Stimulated activated CD8-positive, alpha-beta memory T cell treated with anti-CD3 and anti-CD28 coated beads, Interleukin-12 subunit alpha, Interleukin-12 subunit beta, amount 100 ng/mL, for 1 hour (primary cell): ENCODE measurements around the gene MRGPRD.

Experiments
- DNase-seq: peaks from one replicate; pipeline ENCODE4 v3.0.0-alpha.2; 2020; ENCODE audit warnings: low read depth

Gene MRGPRD

GRCh38 chr11:68946416-68947090, 34.2 kb downstream of the MRGPRD start:
- DNase-seq, result no peak

DNA sequence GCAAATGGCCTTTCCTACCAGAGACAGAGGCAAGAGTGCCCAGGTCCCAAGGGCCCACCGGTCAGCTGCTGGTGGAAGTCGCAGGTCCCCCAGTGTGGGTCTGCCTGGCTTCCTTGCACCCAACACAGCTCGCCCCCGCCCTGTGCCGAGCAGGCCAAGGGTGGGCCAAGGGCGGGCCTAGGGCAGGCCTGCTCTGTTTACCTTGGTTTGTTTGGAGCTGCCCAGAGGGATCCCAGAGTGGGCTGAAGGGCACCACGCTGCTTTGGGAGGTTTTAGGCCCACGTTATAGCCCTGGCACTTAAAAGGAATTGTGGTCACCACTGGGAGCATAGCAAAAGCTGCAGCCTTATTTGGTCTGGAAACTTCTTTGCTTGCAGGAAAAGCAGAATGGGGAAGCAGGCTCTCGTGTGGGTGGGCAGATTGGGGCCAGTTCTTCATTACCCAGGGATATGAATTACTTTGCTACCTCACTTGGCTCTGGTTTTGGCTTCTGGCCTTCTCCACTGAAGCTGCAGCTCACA, 38.0 kb downstream of the MRGPRD start:
- DNase-seq, result no peak

DNA sequence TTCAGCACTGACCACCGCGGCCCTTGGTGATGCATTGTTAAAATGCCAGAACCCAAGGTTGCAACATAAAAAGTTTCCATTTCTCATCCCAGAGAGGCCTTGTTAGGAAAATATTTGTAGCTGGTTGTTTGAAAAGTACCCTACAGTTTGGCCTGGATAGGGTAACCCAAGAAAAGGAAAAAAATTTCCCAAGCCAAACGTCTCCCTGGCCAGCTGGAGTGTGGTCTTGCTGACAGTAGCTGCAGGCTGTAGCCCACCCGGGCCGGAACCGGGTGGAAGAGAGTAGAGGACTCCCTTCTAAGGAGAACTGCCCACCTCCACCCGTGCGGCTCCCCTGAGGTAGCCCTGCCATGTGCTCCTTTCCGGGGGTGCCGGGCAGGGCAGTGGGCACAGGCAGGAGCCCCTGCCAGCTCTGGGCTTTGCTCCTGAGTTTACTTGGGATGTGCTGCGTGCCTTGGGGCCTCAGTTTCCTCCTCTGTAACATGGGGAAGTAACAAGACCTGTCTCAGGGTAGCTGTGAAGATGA, 38.6 kb downstream of the MRGPRD start:
- no peak for DNase-seq

GRCh38 chr11:68941324-68942094, 39.3 kb downstream of the MRGPRD start:
- no peak for DNase-seq

GRCh38 chr11:68940651-68941323, 40.0 kb downstream of the MRGPRD start:
- DNase-seq, result no peak

DNA sequence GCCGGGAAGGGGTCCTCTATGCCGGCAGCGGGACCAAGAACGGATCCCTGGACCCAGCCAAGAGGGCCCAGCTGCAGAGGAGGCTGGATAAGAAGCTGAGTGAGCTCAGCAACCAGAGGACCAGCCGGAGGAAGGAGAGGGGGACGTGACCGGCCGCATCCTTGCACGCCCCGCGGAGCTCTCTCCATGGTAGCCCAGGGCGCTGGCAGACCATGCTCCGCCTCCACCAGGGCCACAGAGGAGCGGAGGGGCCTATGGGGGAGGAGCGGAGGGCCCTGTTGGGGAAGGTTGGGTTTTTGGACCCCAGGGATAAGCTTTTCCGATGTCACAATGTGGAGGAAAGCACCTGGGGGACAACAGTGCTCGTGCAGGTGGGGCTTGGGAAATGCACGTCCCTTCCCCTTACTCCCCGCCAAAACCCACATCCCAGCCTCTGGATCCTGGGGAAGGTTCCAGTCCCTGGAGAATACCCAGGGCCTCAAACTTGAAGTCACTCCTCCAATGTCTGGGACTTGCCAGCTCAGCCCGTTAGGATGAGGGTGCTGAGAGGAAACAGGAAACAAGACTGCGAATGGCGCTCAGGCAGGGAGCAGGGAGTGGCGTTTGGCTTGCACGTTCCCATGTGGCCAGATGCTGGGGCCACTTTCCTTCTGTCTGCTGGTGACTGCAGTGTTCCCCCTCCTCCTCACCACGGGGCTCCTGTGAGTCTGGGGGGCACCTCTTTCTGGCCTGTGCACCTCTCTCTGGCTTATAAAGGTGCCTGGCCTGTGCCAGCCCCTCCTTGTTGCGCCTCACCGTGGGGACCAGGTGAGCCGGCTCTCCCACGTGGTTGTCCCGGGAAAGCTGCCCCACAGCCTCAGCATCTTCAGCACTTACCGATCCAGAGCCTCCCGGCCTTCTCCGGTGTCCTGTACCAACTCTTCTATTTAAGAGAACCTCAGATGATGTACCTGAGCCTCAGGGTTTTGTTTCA, 40.9 kb downstream of the MRGPRD start:
- no peak for DNase-seq

DNA sequence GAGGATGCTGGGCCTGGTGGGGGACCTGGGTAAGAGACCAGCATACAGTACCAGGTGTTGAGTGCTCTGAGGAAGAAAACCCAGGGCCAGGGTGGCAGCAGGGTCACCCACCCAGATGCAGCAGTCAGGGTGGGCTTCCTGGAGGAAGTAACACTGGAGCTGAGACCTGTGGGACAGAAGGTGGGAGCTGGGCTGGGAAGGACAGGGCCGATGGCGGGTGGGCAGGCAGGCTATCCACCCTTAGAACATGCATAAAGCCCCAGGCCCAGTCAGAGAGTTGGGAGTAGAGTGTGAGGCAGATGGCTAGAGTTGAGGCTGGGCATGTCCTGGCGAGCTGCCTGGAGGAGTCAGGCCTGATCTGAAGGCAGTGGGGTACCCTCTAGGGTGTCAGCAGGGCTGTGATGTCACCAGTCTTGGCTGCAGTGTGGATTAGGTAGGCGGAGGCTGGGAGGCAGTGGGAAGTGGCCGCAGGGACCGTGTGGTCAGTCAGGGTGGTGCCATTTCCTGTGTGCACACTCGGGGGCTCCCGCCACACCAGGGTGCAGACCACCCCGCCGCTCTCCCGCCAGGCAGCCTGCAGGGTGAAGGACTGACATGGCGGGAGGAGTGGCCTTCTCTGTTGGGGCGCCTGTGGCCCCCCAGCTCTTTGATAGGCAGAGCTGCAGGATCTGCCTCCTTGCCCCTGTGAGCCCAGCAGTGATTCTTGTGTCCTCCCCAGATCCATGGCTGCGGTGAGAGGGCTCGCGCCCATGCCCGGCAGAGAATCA, 41.8 kb downstream of the MRGPRD start:
- DNase-seq, result no peak

DNA sequence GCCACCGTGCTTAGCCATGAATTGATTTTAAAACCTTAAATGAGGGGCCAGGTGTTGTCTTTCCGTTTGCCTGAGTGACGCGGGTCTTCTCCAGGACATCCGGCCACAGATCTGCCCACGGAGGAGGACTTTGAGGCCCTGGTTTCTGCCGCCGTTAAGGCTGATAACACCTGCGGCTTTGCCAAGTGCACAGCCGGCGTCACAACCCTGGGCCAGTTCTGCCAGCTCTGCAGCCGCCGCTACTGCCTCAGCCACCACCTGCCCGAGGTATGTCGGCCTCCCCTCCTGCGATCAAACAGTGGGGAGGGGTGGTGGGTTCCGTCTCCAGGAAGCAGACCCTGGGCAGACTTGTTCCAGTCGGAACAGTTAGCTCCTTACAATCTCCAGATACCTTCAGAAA, 42.7 kb downstream of the MRGPRD start:
- DNase-seq, result no peak

- DNase-seq, result no peak
Measured at GRCh38 chr11:68936676-68937620, 43.8 kb downstream of the MRGPRD start.

DNA sequence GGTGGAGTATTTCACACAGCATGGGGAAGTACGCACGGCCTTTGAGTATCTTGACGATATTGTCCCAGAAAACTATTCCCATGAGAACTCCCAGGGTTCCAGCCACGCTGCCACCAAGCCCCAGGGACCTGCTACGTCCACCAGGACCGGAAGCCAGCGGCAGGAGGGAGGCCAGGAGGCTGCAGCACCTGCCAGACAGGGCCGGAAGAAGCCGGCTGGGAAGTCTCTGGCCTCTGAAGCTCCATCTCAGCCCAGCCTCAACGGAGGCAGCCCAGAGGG, 44.5 kb downstream of the MRGPRD start:
- no peak for DNase-seq

DNA sequence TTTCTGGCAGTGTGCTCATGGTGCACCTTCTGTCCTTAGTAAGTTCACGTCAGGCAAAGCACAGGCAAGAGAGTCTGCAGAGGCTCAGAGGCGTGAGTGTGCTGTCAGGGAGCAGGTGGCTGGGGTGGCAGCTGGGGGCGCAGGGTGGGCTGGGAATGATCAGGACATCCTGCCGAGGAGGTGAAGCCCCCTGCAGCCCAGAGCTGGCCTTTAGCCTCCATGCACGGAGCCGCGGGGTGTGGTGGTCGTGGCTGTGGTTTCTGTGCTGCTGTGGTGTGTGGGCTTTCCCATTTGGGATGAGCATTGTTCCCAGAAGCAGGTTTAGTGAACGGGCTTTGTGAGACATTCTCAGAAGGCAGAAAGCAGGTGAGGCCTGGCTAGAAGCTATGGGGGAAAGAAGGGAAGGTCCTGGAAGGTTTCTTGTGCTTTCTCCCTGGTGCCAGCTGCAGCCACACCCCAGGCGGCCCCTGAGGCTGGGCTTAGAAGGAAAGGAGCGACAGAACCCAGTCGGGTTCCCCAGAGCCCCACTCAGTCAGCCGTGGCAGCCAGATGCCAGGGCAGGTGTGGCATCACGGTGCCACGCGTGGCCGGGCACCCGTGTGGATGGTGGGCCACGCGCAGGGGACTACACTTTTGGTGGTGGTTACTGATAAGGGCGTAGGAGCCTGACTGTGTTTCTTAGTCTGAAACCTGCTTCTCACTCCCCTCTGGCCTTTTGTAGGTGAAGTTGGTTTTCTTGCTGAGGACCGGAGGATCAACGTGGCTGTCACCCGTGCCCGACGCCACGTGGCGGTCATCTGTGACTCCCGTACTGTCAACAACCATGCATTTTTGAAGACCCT, 45.0 kb downstream of the MRGPRD start:
- no peak for DNase-seq

DNA sequence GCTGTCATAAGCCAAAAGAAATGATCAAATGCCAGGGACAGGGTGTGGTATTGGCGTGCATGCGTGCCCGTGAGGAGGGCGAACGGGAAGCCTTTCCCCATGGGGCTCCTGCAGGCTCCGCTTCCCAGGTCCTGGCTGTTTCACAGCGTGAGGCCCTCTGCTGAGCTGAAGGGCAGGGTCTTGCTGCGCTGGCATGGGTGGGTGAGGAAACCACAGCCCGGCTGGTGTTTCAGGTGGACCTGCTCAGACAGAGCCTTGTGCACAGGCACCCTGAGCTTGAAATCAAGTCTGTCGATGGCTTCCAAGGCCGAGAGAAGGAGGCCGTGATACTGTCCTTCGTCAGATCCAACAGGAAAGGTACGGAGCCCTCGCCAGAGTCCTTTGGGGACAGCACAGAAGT, 45.7 kb downstream of the MRGPRD start:
- no peak for DNase-seq

GRCh38 chr11:68934666-68935065, 46.1 kb downstream of the MRGPRD start:
- DNase-seq, result no peak

DNA sequence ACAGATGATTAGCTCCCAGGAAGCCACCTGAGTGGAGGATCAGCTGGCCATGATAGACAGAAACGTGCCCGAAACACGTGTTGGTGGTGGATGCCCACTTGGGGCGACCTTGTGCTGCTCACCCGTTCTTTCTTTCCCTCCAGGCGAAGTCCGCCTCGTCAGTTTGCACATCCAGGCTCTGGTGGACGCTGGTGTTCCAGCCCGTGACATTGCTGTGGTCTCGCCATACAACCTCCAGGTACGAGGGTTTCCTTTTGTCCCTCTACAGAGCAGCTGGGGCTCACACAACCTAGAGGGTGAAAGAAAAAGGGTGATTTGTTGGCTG, 46.5 kb downstream of the MRGPRD start:
- DNase-seq, result no peak

DNA sequence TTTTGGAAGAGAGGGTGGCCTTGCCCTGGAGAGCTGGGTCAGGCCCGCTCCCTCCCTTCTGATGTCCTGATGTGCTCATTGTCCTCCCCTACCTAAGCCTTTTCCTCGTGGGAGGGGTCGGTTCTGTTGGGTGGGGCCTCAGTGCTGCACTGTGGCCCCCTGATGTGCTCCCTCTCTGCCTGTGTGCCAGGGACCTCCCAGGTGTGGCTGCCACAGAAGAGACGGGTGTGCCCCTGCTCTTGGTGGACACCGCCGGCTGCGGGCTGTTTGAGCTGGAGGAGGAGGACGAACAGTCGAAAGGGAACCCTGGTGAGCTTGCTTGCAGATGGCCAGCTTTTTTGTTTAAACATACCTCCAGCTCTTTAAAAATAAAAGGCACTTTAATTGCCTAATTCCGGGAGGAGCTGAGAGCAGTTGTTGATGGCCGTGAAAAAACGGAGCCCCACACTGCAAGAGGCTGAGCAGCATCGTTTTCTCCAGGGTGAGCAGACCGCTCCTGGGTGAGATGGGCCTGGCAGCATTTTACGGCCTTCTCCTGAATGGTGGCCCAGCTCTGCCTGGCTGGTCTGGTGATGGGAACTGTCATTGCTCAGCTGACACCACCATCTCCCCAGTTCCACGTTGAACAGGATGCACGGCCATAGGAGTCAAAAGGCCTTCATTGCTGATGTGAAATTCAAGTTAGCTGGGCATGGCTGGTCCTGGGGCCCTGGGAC, 47.0 kb downstream of the MRGPRD start:
- no peak for DNase-seq

DNA sequence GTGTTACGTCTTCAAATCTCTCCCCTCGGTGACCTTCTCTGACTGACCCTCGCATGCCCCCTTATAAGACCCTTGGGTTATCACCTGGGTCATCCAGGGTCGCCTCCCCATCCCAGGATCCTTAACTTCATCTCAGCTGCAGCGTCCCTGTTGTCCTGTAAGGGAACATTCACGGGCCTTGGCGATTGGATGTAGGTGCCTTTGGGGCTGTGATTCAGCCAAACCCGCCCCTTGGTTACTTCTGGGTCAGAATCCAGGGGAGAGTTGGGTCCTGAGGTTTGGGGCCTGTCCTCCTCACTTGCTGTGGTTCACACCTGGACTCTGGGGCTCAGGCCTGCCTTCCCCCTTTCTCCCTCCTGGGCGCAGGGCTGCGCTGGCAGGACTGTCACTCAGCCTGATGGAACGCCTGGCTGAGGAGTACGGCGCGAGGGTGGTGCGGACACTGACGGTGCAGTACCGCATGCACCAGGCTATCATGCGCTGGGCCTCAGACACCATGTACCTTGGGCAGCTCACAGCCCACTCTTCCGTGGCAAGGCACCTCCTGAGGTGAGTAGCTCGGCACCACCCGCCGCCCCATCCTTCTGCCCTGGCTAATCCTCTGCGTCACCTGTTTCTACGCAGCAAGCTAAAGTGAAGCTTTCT, 47.7 kb downstream of the MRGPRD start:
- no peak for DNase-seq

GRCh38 chr11:68932358-68932757, 48.4 kb downstream of the MRGPRD start:
- no peak for DNase-seq

DNA sequence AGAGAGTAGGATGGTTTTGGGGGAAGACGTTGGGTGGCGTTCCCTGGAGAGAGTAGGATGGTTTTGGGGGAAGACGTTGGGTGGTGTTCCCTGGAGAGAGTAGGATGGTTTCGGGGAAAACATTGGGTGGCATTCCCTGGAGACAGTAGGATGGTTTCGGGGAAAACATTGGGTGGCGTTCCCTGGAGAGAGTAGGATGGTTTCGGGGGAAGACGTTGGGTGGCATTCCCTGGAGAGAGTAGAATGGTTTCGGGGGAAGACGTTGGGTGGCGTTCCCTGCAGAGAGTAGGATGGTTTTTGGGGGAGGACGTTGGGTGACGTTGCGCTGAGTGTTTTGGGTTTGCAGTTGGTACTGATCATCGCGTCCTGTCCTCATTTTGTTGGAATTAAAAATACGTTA, 48.9 kb downstream of the MRGPRD start:
- no peak for DNase-seq
